SK-N-SH (cell line): Measurements from ENCODE around the gene TOM1L2. TPM values are rescaled to one million over a fixed set of nuclear protein-coding genes. Genes with fewer than 3 reads are reported as not detected.

Source experiments
- CTCF ChIA-PET: fragments of 300-600, 350-600 bp; formaldehyde crosslinking; extraction: SDS; loops from one replicate; lab custom pipeline; 2021; lab: Yijun Ruan, JAX
- POLR2A ChIA-PET: fragments of 350-600 bp; sonication (Branson Sonifier 250); formaldehyde crosslinking; extraction: SDS; loops from one replicate; lab custom pipeline; 2020; ENCODE audit warnings: antibody characterized with exemption, inconsistent platforms; lab: Yijun Ruan, JAX
- DNase-seq: peaks from one replicate; pipeline ENCODE4 v3.0.0; 2012
- H2AFZ ChIP-seq: fragments of 200-600 bp; sonication (generic); 2 replicates; pipeline ENCODE4 v1.8.1; 2016; ENCODE audit warnings: antibody characterized with exemption, mild to moderate bottlenecking, low read depth
- H3F3A ChIP-seq: fragments of 200-600 bp; sonication (generic); replicated peaks from 2 replicates; pipeline ENCODE3; 2016; ENCODE audit warnings: antibody characterized with exemption, mild to moderate bottlenecking; ENCODE audit not compliant: insufficient read depth
- H3K27ac ChIP-seq, 2 experiments: fragments of 200-500 bp in 1 of 2; fragments of 200-600 bp in 1 of 2; sonication (Bioruptor generic) in 1 of 2; sonication (generic), shearing (Covaris generic) in 1 of 2; 2 replicates each; pipeline versions ENCODE4 v1.5.1 to v1.6.1; 2014 to 2016; ENCODE audit warnings: low read depth in 2 of 2, inconsistent platforms in 1 of 2, low read length in 1 of 2, mild to moderate bottlenecking in 1 of 2, mixed read lengths in 1 of 2
- H3K27me3 ChIP-seq: fragments of 200-600 bp; sonication (generic), shearing (Covaris generic); 2 replicates; pipeline ENCODE4 v1.6.1; 2016; ENCODE audit warnings: mixed run types; ENCODE audit not compliant: insufficient read depth
- H3K36me3 ChIP-seq, 2 experiments: fragments of 200-500 bp in 1 of 2; fragments of 200-600 bp in 1 of 2; sonication (Bioruptor generic) in 1 of 2; sonication (generic) in 1 of 2; replicated peaks in 1 of 2; 2 replicates each; pipeline versions ENCODE3 to v1.5.1; 2014 to 2016; ENCODE audit warnings: low read length in 1 of 2, mild to moderate bottlenecking in 1 of 2; ENCODE audit not compliant: insufficient read depth in 2 of 2, control insufficient read depth in 1 of 2
- H3K4me1 ChIP-seq, 2 experiments: fragments of 200-500 bp in 1 of 2; fragments of 200-600 bp in 1 of 2; sonication (Bioruptor generic) in 1 of 2; sonication (generic), shearing (Covaris generic) in 1 of 2; 2 replicates each; pipeline versions ENCODE4 v1.5.1 to v1.6.1; 2014 to 2016; ENCODE audit warnings: low read depth in 1 of 2, low read length in 1 of 2, mixed run types in 1 of 2; ENCODE audit not compliant: insufficient read depth in 2 of 2, control insufficient read depth in 1 of 2
- H3K4me2 ChIP-seq: fragments of 200-600 bp; sonication (generic), shearing (Covaris generic); 2 replicates; pipeline ENCODE4 v1.6.1; 2017; ENCODE audit warnings: mixed run types
- H3K4me3 ChIP-seq, 2 experiments: fragments of 200-500 bp in 1 of 2; fragments of 200-600 bp in 1 of 2; sonication (Bioruptor generic) in 1 of 2; sonication (generic), shearing (Covaris generic) in 1 of 2; 2 replicates each; pipeline versions ENCODE4 v1.5.1 to v1.8.1; 2014 to 2016; ENCODE audit warnings: low read depth in 2 of 2, inconsistent platforms in 1 of 2, low read length in 1 of 2, mild to moderate bottlenecking in 1 of 2, mixed read lengths in 1 of 2, moderate library complexity in 1 of 2
- H3K79me2 ChIP-seq: fragments of 200-600 bp; sonication (generic); 2 replicates; pipeline ENCODE4 v1.8.1; 2017; ENCODE audit warnings: mild to moderate bottlenecking; ENCODE audit not compliant: insufficient read depth
- H3K9ac ChIP-seq: fragments of 200-600 bp; sonication (generic); 2 replicates; pipeline ENCODE4 v1.6.1; 2017; ENCODE audit warnings: mixed run types
- H3K9me2 ChIP-seq: fragments of 200-600 bp; sonication (generic); 2 replicates; pipeline ENCODE4 v1.6.1; 2017; ENCODE audit warnings: mixed run types
- H3K9me3 ChIP-seq: fragments of 200-600 bp; sonication (generic); 2 replicates; pipeline ENCODE4 v1.6.1; 2017; ENCODE audit warnings: mixed run types, mild to moderate bottlenecking, moderate library complexity
- H4K20me1 ChIP-seq: fragments of 200-600 bp; sonication (generic); 2 replicates; pipeline ENCODE4 v1.6.1; 2017; ENCODE audit warnings: mild to moderate bottlenecking, mixed run types; ENCODE audit not compliant: insufficient read depth
- CHD2 ChIP-seq: fragments of 150-350 bp; IDR thresholded peaks from 2 replicates; pipeline ENCODE4 v1.6.1; 2018; ENCODE audit warnings: low read length; ENCODE audit not compliant: partially characterized antibody
- FOSL2 ChIP-seq: IDR thresholded peaks from 2 replicates; pipeline ENCODE4 v1.4.0; 2012; ENCODE audit warnings: low read depth, mild to moderate bottlenecking, moderate library complexity, borderline replicate concordance
- FOXM1 ChIP-seq: IDR thresholded peaks from 2 replicates; pipeline ENCODE4 v1.4.0; 2012; ENCODE audit warnings: low read depth, mild to moderate bottlenecking
- GATA2 ChIP-seq: sonication (generic); formaldehyde crosslinking; IDR thresholded peaks from 2 replicates; pipeline ENCODE4 v1.5.0; 2020; ENCODE audit warnings: mild to moderate bottlenecking, missing genetic modification reagents
- NFIC ChIP-seq: IDR thresholded peaks from 2 replicates; pipeline ENCODE4 v1.4.0; 2012; ENCODE audit warnings: borderline replicate concordance
- TCF12 ChIP-seq: IDR thresholded peaks from 2 replicates; pipeline ENCODE4 v1.4.0; 2012
- YY1 ChIP-seq: IDR thresholded peaks from 2 replicates; pipeline ENCODE4 v1.4.0; 2012; ENCODE audit warnings: low read depth, mild to moderate bottlenecking
- WGBS: methylation state at CpG from one replicate; pipeline ENCODE4 v1.1.6; 2017; ENCODE audit warnings: low lambda C conversion rate; 5-methylcytosine and 5-hydroxymethylcytosine counted together
- polyA plus RNA-seq, 3 experiments: library from polyadenylated mRNA; depleted of rRNA; stranded (reverse); fragments of >200 nt; gene quantifications; 2 replicates each; pipeline ENCODE4 v1.2.3, GENCODE V29; 2012
- TF ChIP-seq, protein P1 (sequence below): fragments of 200-600 bp; sonication (generic); IDR thresholded peaks from 2 replicates; pipeline ENCODE4 v1.6.1; 2017; ENCODE audit warnings: antibody characterized with exemption, mild to moderate bottlenecking, moderate library complexity
- TF ChIP-seq, protein P2 (sequence below): IDR thresholded peaks from 2 replicates; pipeline ENCODE4 v1.4.0; 2012; ENCODE audit warnings: low read depth, borderline replicate concordance
- TF ChIP-seq, protein P3 (sequence below): IDR thresholded peaks from 2 replicates; pipeline ENCODE4 v1.6.1; 2012; ENCODE audit warnings: mild to moderate bottlenecking, low read depth, low read length, moderate library complexity

Gene TOM1L2
- polyA plus RNA-seq, 1 of the 3 experiments (the other 2 are of a cell fraction), result 85.4 TPM

DNA sequence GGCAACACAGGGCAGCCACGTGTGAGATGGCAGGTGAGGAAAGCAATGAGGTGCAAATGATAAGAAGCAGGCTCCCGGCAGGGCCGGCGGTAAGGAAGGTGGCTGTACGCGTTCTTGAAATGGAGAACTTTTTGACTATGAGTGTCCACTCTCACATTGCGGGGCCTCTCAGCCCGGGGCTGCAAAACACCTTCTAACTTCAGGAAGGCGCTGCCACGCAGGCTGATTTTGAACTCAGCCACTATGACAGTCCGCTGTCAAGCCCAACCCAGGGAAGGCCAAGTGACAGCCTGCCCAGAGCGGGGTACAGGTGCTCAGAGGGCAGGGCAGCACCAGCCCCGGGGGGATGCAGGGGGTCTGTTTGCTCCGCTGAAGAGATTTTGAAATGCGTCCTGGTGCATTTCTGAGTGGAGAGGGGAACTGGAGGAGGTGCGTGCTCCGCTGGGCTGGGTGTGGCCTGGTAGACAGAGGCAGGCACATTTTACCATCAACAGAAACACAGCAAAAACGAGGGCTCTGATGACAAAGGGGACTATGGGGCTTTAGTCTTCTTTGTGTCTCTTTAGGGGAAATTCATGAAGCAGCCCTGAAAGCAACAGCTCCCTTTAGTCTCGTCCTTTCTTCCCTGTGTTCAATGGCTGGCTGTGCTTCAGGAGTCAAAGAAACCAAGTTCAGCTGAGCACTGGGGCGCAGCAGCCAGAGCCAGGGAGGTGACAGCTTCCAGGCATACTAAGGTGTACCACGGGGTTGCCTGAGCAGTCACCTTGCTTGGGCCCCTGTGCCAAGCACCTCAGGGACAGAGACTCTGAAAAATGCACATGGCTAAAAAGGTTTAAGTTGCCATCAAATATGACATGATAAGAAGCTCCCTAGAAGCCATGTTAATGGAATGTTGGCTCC, 120.8 kb downstream of the TOM1L2 start:
- Histone ChIP-seq H3K9me2 (no peaks in the 10 kb centered on the region), H3K36me3 (peaks cover 0 to 57% of the 10 kb centered on the region in 2 experiments), H3K9ac (no peak overlapping the region), H3K4me3 (no peak overlapping the region), H3K27me3 (no peaks in the 10 kb centered on the region), H4K20me1 (no peaks in the 10 kb centered on the region), H3K9me3 (no peaks in the 10 kb centered on the region), H3K4me1 (peaks cover 19 to 83% of the 10 kb centered on the region in 2 experiments; a peak in 3 of 4 replicates), H3K4me2 (no peak overlapping the region), H2AFZ (no peak overlapping the region), H3F3A (peaks cover 8% of the 10 kb centered on the region), H3K79me2 (no peaks in the 10 kb centered on the region), H3K27ac (no peak overlapping the region; a peak in 1 of 4 replicates)
- TF ChIP-seq, protein P1, sequence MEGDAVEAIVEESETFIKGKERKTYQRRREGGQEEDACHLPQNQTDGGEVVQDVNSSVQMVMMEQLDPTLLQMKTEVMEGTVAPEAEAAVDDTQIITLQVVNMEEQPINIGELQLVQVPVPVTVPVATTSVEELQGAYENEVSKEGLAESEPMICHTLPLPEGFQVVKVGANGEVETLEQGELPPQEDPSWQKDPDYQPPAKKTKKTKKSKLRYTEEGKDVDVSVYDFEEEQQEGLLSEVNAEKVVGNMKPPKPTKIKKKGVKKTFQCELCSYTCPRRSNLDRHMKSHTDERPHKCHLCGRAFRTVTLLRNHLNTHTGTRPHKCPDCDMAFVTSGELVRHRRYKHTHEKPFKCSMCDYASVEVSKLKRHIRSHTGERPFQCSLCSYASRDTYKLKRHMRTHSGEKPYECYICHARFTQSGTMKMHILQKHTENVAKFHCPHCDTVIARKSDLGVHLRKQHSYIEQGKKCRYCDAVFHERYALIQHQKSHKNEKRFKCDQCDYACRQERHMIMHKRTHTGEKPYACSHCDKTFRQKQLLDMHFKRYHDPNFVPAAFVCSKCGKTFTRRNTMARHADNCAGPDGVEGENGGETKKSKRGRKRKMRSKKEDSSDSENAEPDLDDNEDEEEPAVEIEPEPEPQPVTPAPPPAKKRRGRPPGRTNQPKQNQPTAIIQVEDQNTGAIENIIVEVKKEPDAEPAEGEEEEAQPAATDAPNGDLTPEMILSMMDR, result no peak
- TF ChIP-seq GATA2 (CRISPR knock-in tag), result no peak
- TF ChIP-seq NFIC, result no peak
- no peak for TF ChIP-seq YY1
- no peak for TF ChIP-seq TCF12
- TF ChIP-seq, protein P2, sequence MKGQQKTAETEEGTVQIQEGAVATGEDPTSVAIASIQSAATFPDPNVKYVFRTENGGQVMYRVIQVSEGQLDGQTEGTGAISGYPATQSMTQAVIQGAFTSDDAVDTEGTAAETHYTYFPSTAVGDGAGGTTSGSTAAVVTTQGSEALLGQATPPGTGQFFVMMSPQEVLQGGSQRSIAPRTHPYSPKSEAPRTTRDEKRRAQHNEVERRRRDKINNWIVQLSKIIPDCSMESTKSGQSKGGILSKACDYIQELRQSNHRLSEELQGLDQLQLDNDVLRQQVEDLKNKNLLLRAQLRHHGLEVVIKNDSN, result no peak
- no peak for TF ChIP-seq FOSL2
- TF ChIP-seq, protein P3, sequence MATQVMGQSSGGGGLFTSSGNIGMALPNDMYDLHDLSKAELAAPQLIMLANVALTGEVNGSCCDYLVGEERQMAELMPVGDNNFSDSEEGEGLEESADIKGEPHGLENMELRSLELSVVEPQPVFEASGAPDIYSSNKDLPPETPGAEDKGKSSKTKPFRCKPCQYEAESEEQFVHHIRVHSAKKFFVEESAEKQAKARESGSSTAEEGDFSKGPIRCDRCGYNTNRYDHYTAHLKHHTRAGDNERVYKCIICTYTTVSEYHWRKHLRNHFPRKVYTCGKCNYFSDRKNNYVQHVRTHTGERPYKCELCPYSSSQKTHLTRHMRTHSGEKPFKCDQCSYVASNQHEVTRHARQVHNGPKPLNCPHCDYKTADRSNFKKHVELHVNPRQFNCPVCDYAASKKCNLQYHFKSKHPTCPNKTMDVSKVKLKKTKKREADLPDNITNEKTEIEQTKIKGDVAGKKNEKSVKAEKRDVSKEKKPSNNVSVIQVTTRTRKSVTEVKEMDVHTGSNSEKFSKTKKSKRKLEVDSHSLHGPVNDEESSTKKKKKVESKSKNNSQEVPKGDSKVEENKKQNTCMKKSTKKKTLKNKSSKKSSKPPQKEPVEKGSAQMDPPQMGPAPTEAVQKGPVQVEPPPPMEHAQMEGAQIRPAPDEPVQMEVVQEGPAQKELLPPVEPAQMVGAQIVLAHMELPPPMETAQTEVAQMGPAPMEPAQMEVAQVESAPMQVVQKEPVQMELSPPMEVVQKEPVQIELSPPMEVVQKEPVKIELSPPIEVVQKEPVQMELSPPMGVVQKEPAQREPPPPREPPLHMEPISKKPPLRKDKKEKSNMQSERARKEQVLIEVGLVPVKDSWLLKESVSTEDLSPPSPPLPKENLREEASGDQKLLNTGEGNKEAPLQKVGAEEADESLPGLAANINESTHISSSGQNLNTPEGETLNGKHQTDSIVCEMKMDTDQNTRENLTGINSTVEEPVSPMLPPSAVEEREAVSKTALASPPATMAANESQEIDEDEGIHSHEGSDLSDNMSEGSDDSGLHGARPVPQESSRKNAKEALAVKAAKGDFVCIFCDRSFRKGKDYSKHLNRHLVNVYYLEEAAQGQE, result no peak
- TF ChIP-seq CHD2, result no peak
- no peak for TF ChIP-seq FOXM1
- DNase-seq, result no peak
- WGBS, result 91% methylated on average over 18 of the region's 21 CpGs
- POLR2A ChIA-PET, result interaction anchor here (0.7 kb wide), 1 partner anchor 13 kb away, joined by 3 read pairs; no protein-coding TSS in a partner anchor
- CTCF ChIA-PET, result interaction anchor here (0.6 to 7.2 kb wide), 2 partner anchors 38 to 1551 kb away, joined by 3 to 56 read pairs; no protein-coding TSS in a partner anchor
